ENCODE results near the gene ITM2A. TPM values are rescaled to one million over a fixed set of nuclear protein-coding genes. Genes with fewer than 3 reads are reported as not detected.

Gene ITM2A
- total and polyA plus RNA-seq, 2 of the 4 experiments (the other 2 are of a cell fraction), result not detected

DNA sequence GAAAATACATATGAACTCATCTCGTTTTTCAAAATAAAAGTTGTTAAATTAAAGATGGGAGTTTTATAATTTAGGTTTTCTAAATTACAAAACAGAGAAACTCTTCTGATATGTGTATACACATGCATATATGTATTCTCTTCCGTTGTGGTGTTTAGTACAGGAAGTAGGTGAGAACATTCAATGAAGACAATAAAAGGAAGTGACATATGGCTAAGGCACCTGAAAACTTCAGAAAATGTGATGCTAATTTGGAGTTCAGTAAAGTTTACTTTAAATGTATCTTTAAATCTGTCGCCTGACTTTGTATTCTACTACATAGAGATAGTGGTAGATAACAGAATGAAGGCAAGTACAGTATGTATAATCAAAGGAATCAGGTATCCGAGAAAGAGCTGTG, 33.5 kb upstream of the ITM2A start:
- H2AK5ac ChIP-seq (ENCODE audit: low read depth, low read length), result no peak overlapping the region
- H3K36me3 ChIP-seq (ENCODE audit: control insufficient read depth, insufficient read depth, low read length), result no peaks in the 10 kb centered on the region
- H4K5ac ChIP-seq (ENCODE audit: low read depth, low read length), result no peak overlapping the region
- no peaks in the 10 kb centered on the region for H3K9me3 ChIP-seq (ENCODE audit: control insufficient read depth, insufficient read depth, low read length)
- no peaks in the 10 kb centered on the region for H3K4me1 ChIP-seq (ENCODE audit: control insufficient read depth, insufficient read depth, low read length)
- H3K4me2 ChIP-seq (ENCODE audit: low read depth, low read length), result no peak overlapping the region
- no peak overlapping the region for H4K91ac ChIP-seq (ENCODE audit: insufficient read depth, low read depth, low read length)
- POLR2A ChIA-PET (ENCODE audit: unreplicated experiment), result no interaction called here
- no peak overlapping the region for H2BK120ac ChIP-seq (ENCODE audit: low read depth, low read length)
- no peak overlapping the region for H3K18ac ChIP-seq (ENCODE audit: low read depth, low read length)
- no peak overlapping the region for H4K8ac ChIP-seq (ENCODE audit: low read depth in 2 of 2, low read length in 2 of 2)
- in situ Hi-C loops (cut with MboI; ENCODE audit: low sequenced_read_pairs), result no loop called here
- no peak overlapping the region for H2BK15ac ChIP-seq (ENCODE audit: low read depth, low read length)
- no peak overlapping the region for H2AFZ ChIP-seq (replicated peaks; ENCODE audit: low read length, poor library complexity)
- no peak overlapping the region for H3K56ac ChIP-seq (ENCODE audit: extremely low read depth, insufficient read depth, low read length)
- H3K27ac ChIP-seq (ENCODE audit: insufficient read depth, low read length), result no peak overlapping the region
- TF ChIP-seq CEBPB (IDR thresholded peaks at IDR 0.05; ENCODE audit: low read depth, low read length), result no peak
- no peak for TF ChIP-seq RCOR1 (IDR thresholded peaks at IDR 0.05; ENCODE audit: insufficient replicate concordance, low read length)
- TF ChIP-seq NFE2L2 (IDR thresholded peaks at IDR 0.05; ENCODE audit: low read depth, low read length), result no peak
- TF ChIP-seq MAZ (IDR thresholded peaks at IDR 0.05; ENCODE audit: borderline replicate concordance, low read depth, low read length), result no peak
- TF ChIP-seq MXI1 (IDR thresholded peaks at IDR 0.05; ENCODE audit: borderline replicate concordance, low read depth, low read length), result no peak
- TF ChIP-seq RAD21 (IDR thresholded peaks at IDR 0.05; ENCODE audit: low read length), result no peak
- TF ChIP-seq POLR2A (IDR thresholded peaks at IDR 0.05; ENCODE audit: low read depth, low read length), result no peak
- TF ChIP-seq FOS (IDR thresholded peaks at IDR 0.05; ENCODE audit: low read depth, low read length), result no peak
- no peak for TF ChIP-seq RFX5 (IDR thresholded peaks at IDR 0.05; ENCODE audit: low read depth, low read length)
- no peak for TF ChIP-seq MAFK (IDR thresholded peaks at IDR 0.05; ENCODE audit: low read depth, low read length)
- no peak for TF ChIP-seq SMC3 (IDR thresholded peaks at IDR 0.05; ENCODE audit: low read depth, low read length)
- TF ChIP-seq, protein P1, sequence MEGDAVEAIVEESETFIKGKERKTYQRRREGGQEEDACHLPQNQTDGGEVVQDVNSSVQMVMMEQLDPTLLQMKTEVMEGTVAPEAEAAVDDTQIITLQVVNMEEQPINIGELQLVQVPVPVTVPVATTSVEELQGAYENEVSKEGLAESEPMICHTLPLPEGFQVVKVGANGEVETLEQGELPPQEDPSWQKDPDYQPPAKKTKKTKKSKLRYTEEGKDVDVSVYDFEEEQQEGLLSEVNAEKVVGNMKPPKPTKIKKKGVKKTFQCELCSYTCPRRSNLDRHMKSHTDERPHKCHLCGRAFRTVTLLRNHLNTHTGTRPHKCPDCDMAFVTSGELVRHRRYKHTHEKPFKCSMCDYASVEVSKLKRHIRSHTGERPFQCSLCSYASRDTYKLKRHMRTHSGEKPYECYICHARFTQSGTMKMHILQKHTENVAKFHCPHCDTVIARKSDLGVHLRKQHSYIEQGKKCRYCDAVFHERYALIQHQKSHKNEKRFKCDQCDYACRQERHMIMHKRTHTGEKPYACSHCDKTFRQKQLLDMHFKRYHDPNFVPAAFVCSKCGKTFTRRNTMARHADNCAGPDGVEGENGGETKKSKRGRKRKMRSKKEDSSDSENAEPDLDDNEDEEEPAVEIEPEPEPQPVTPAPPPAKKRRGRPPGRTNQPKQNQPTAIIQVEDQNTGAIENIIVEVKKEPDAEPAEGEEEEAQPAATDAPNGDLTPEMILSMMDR (conservative IDR thresholded peaks at IDR 0.05; ENCODE audit: low read depth, low read length), result no peak
- no peak for TF ChIP-seq CHD1 (IDR thresholded peaks at IDR 0.05; ENCODE audit: low read depth, low read length)
- TF ChIP-seq, protein P2, sequence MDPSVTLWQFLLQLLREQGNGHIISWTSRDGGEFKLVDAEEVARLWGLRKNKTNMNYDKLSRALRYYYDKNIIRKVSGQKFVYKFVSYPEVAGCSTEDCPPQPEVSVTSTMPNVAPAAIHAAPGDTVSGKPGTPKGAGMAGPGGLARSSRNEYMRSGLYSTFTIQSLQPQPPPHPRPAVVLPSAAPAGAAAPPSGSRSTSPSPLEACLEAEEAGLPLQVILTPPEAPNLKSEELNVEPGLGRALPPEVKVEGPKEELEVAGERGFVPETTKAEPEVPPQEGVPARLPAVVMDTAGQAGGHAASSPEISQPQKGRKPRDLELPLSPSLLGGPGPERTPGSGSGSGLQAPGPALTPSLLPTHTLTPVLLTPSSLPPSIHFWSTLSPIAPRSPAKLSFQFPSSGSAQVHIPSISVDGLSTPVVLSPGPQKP (IDR thresholded peaks at IDR 0.05; ENCODE audit: borderline replicate concordance, low read depth, low read length), result no peak
- TF ChIP-seq BHLHE40 (IDR thresholded peaks at IDR 0.05; ENCODE audit: low read depth, low read length), result no peak
- intact Hi-C loops (cut with micrococcal nuclease), result no loop called here
- no peak overlapping the region for H3K23ac ChIP-seq (ENCODE audit: low read depth, low read length)
- H3K14ac ChIP-seq (replicated peaks; ENCODE audit: low read depth, low read length), result no peak overlapping the region
- H3K9ac ChIP-seq (ENCODE audit: low read depth, low read length), result no peak overlapping the region
- DNase-seq (no peak), ATAC-seq (ENCODE audit: low read depth) (no peak)
- BruUV-seq (replicated peaks), result no TSS peak
- CTCF ChIA-PET, result no interaction called here
- H2BK20ac ChIP-seq (ENCODE audit: low read depth, low read length), result no peak overlapping the region
- no peak overlapping the region for H3K4me3 ChIP-seq (ENCODE audit: insufficient read depth, low read depth, low read length)
- no peaks in the 10 kb centered on the region for H3K27me3 ChIP-seq (ENCODE audit: control insufficient read depth, insufficient read depth, low read length)
- dilution Hi-C loops (cut with HindIII; ENCODE audit: low sequenced_read_pairs, unreplicated experiment), result no loop called here
- no peak overlapping the region for H3K4ac ChIP-seq (ENCODE audit: low read depth, low read length)
- no peaks in the 10 kb centered on the region for H3K9me1 ChIP-seq (ENCODE audit: insufficient read depth, low read length)
- H2BK5ac ChIP-seq (ENCODE audit: low read depth, low read length, poor library complexity, severe bottlenecking), result no peak overlapping the region
- no peak overlapping the region for H2AK9ac ChIP-seq (replicated peaks; ENCODE audit: low read depth, low read length, poor library complexity)
- WGBS, 2 experiments (ENCODE audit: extremely low coverage in 2 of 2, insufficient read length in 1 of 2), result no CpG with 5 or more reads among the region's 4 CpGs
- no peaks in the 10 kb centered on the region for H4K20me1 ChIP-seq (ENCODE audit: insufficient read depth, low read length)
- H3K79me1 ChIP-seq (ENCODE audit: low read depth in 1 of 2, low read length in 2 of 2), result no peaks in the 10 kb centered on the region

All from IMR-90 (cell line).